22Rv1 (cell line): ENCODE data around the gene FNDC7.

Experiments used
- H3K27ac ChIP-seq: fragments of 450-650 bp; 2 replicates; pipeline ENCODE4 v1.5.1; 2017
- CTCF ChIP-seq: fragments of 450-650 bp; IDR thresholded peaks from 2 replicates; pipeline ENCODE4 v1.5.1; 2017; ENCODE audit warnings: mild to moderate bottlenecking
- ZFX ChIP-seq: fragments of 450-650 bp; IDR thresholded peaks from 2 replicates; pipeline ENCODE4 v1.6.1; 2017; ENCODE audit warnings: antibody characterized with exemption, borderline replicate concordance

Gene FNDC7

GRCh38 chr1:108791790-108792189 is 79.1 kb downstream of the FNDC7 start:
- no peak overlapping the region for H3K27ac ChIP-seq
- TF ChIP-seq CTCF (no peak), ZFX (no peak)
